ENCODE results near the gene AHI1. TPM values are rescaled to one million over a fixed set of nuclear protein-coding genes. Genes with fewer than 3 reads are reported as not detected.

The AHI1 gene
- total RNA-seq, 1 donor from 2014 or later: 5.4 TPM

GRCh38 chr6:135234492-135234780 lies 263.1 kb downstream of the AHI1 start:
- no peaks in the 10 kb centered on the region for H3K27me3 ChIP-seq
- no peak overlapping the region for H3K27ac ChIP-seq
- H3K4me1 ChIP-seq: no peaks in the 10 kb centered on the region
- H3K9me3 ChIP-seq: no peaks in the 10 kb centered on the region
- H3K36me3 ChIP-seq: no peaks in the 10 kb centered on the region
- no peak for TF ChIP-seq CTCF (IDR thresholded peaks at IDR 0.05)
- H3K4me3 ChIP-seq: no peak overlapping the region
- intact Hi-C loops (cut with DNase I): no loop called here
- no peak for DNase-seq (ENCODE audit: low spot score in 2 of 2)

GRCh38 chr6:135233686-135234491 lies 263.7 kb downstream of the AHI1 start:
- H3K4me3 ChIP-seq: no peak overlapping the region

More at GRCh38 chr6:135233686-135234491, 263.7 kb downstream of the AHI1 start:
- no peaks in the 10 kb centered on the region for H3K36me3 ChIP-seq
- TF ChIP-seq CTCF (IDR thresholded peaks at IDR 0.05): no peak
- H3K27me3 ChIP-seq: no peaks in the 10 kb centered on the region
- intact Hi-C loops (cut with DNase I): no loop called here
- H3K9me3 ChIP-seq: no peaks in the 10 kb centered on the region
- no peak for DNase-seq (ENCODE audit: low spot score in 2 of 2)
- H3K27ac ChIP-seq: no peak overlapping the region
- H3K4me1 ChIP-seq: no peaks in the 10 kb centered on the region

Measured in ascending aorta (tissue), 2 donors.